C4-2B (cell line): Measurements from ENCODE around the gene METTL17.
"Not testable (repeated sequence)": the region's sequence is repeated elsewhere in the genome, so short reads cannot be mapped to it uniquely, and the experiment has no call there.

Source experiments
- ZFX ChIP-seq: fragments of 450-650 bp; IDR thresholded peaks from 2 replicates; pipeline ENCODE4 v1.6.1; 2017
- TF ChIP-seq, protein P1 (sequence below): fragments of 450-650 bp; conservative IDR thresholded peaks from 2 replicates; pipeline ENCODE4 v1.5.1; 2017; ENCODE audit warnings: mild to moderate bottlenecking

DNA sequence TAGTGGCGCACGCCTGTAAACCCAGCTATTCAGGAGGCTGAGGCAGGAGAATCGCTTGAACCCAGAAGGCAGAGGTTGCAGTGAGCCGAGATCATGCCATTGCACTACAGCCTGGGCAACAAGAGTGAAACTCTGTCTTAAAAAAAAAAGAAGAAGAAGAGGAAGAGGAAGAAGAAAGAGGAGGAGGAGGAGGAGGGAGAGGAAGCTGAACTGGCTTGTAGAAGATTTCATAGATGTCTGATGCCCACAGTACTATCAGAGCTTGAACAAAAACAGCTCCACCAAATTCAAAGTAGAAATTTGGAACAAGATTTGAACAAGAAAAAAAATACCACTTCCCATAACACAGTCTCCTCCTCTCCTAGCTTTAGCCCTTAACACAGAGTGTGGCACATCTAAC, 4.1 kb upstream of the METTL17 start:
- TF ChIP-seq, protein P1, sequence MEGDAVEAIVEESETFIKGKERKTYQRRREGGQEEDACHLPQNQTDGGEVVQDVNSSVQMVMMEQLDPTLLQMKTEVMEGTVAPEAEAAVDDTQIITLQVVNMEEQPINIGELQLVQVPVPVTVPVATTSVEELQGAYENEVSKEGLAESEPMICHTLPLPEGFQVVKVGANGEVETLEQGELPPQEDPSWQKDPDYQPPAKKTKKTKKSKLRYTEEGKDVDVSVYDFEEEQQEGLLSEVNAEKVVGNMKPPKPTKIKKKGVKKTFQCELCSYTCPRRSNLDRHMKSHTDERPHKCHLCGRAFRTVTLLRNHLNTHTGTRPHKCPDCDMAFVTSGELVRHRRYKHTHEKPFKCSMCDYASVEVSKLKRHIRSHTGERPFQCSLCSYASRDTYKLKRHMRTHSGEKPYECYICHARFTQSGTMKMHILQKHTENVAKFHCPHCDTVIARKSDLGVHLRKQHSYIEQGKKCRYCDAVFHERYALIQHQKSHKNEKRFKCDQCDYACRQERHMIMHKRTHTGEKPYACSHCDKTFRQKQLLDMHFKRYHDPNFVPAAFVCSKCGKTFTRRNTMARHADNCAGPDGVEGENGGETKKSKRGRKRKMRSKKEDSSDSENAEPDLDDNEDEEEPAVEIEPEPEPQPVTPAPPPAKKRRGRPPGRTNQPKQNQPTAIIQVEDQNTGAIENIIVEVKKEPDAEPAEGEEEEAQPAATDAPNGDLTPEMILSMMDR: not testable (repeated sequence)
- TF ChIP-seq ZFX: not testable (repeated sequence)
